Midbrain (tissue), 1 donor: ENCODE data around the gene TBL1X.
"Not testable (repeated sequence)": the region's sequence is repeated elsewhere in the genome, so short reads cannot be mapped to it uniquely, and the experiment has no call there.

Experiments used
- DNase-seq: peaks from one replicate; lab custom pipeline; 2025; lab: John Stamatoyannopoulos, UW

Gene TBL1X

GRCh38 chrX:9536156-9536555, 71.3 kb downstream of the TBL1X start:
- DNase-seq, result not testable (repeated sequence)

- no peak for DNase-seq
These were observed 72.9 kb downstream of the TBL1X start for GRCh38 chrX:9537781-9538180.

GRCh38 chrX:9538544-9539045, 73.7 kb downstream of the TBL1X start:
- no peak for DNase-seq

DNA sequence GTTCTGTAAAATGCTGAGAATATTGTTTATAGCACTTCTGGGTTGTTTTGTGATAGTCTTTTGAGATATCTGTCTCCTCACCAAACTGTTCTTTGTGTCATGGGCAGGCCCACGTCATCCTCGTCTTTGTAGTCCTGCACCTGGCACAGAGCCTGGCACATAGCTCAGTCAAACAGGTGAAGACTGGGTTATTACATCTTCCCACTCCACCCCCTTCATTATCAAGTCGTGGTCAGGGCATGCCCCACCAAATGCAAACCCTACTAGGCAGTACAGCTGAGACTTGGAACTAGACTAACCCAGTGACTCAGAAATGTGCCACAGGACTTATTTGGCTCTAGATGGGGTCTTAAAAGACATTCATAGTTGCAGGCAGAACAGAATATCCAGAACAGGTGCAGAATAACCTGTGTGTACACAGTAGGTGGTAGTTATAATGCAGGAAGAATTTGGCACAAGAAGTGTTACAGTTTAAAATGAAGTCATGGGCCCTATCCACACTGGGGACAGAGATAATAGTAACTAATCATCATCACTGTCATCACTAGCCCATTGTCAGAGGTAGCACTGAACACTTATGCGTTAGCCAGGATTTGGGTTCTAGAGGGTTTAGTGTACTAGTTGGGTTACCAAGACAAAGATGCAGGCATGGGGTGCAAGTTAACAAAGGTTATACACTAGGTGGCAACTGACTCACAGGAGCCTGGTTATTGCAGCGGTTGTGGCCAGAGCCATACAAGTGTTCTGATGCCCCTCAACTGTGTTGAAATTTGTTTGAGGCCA, 74.9 kb downstream of the TBL1X start:
- DNase-seq, result no peak

DNA sequence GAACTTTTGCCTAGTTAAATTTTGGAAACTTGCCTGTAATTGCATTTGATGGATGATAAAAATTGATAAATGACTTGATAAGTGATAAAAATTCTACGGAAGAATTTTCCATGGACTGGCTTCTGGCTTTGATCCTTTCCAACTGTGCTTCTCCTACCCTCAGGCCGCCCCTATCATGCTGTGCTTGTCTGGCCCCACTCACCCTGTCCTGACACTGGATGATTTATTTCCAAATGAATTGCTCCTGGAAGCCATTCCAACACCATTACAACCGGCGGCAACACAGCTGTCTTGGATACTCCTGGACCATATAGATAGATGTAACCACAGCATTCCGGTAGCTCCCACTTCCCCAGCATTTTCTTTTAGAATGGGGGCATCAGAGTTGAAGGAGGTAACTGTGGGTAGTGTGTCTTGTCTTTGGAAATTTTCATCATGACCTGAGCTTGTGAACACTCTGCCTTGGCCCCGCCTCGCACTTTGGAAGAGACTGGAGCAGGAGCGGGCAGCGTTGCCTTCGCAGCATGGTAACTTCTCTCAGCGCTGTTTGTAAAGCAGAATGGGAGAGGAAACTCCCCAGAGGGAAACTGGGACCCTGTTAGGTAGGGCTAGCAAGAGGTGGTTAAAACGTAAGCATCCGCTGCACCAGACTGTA, 77.4 kb downstream of the TBL1X start:
- DNase-seq, result no peak

DNA sequence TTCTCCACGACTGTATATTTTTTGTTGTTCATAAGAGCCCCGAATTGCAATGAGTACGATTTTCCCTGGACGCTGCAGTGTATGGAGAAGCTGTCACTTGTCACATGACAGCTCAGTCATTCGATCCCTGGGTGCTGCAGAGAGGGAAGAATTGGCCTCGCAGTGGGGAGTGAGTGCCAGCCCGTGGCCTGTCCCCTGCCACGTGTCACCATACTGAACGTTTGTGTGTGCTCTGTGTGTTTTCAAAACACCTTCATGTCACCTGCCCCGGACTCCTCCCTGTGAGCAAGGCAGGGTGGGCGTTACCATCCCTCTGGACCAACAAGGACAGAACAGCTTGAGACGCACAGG, 77.9 kb downstream of the TBL1X start:
- DNase-seq, result no peak

DNA sequence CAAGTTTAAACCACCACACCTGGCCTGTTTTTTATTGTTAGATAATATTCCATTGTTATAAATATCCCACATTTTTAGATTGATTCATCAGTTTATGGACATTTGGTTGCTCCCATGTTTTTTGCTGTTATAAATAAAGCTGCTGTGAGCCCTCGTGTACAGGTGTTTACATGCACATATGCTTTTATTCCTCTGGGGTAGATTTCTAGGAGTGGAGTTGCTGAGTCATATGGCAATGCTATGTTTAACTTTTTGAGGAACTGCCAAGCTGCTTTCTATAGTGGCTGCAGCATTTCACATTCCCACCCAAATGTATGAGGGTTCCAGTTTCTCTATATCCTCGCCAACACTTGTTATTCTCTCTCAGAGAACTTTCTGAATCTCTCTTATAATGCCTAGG, 90.5 kb downstream of the TBL1X start:
- no peak for DNase-seq

- no peak for DNase-seq
These were observed 92.2 kb downstream of the TBL1X start for GRCh38 chrX:9557091-9557490.

- no peak for DNase-seq
These were observed 92.7 kb downstream of the TBL1X start for GRCh38 chrX:9557521-9557920.

DNA sequence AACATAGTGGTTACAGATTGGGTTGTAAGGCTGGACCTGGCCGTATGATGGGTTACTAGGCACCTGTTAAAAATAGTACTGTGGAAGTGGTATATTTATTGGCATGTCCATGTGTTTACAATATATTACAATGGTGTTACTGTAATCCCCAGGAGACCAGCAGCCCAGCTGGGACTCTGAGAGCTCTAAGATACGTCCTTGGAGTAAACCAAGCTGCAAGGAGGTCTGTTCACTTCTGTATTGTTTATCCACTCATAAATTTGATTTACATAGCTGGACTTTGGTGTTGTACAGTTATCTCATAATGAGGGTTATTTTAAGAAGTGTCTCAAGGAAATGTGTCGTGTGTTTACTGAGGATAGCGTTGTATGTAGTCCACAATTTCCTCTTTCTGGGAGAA, 93.8 kb downstream of the TBL1X start:
- DNase-seq, result no peak

DNA sequence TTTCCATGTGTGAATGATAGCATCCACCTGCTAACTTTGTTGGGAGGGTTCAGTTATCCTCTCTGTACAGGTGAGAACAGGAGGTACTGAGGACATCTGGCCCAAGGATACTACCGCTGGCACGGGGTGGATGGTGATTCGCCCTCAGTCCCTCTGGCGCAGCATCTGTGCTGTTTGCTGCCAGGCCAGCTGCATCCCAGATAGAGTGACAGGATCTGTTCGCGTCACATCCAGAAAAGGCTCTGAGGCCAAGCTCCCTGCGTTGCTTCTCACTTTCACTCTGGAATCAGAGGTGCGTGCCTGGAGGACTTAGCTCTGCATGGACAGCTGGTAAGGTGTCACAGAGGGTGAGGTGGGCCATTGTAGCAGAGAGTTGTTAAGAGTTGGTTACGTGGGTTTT, 95.4 kb downstream of the TBL1X start:
- peak; percentile 12 for DNase-seq

- no peak for DNase-seq
These were observed 96.3 kb downstream of the TBL1X start for GRCh38 chrX:9561199-9561598.

- DNase-seq, result no peak
These were observed 98.0 kb downstream of the TBL1X start for GRCh38 chrX:9562851-9563250.

GRCh38 chrX:9566150-9566621, 101.3 kb downstream of the TBL1X start:
- DNase-seq, result peak; percentile 39

- DNase-seq, result no peak
These were observed 105.0 kb downstream of the TBL1X start for GRCh38 chrX:9569876-9570301.

GRCh38 chrX:9573282-9574106, 108.6 kb downstream of the TBL1X start:
- DNase-seq, result no peak

DNA sequence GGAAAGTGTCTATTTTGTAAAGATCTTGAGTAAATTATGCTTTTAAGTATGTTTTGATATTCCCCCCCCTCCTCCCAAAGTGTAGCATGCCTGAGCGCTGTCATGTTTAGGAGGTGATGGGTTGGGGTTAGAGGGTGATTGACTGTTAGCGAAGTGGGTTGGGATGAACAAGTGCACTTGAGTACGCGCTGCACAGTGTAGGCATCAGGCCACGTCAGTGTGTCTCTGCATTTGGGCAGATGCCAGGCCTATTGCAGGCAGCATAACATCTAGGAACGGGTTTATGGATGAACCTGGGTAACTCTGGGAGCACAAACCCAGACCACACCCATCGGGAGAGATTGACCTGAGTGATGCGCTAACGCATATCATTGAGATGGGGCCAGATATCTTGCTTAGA, 111.2 kb downstream of the TBL1X start:
- no peak for DNase-seq

DNA sequence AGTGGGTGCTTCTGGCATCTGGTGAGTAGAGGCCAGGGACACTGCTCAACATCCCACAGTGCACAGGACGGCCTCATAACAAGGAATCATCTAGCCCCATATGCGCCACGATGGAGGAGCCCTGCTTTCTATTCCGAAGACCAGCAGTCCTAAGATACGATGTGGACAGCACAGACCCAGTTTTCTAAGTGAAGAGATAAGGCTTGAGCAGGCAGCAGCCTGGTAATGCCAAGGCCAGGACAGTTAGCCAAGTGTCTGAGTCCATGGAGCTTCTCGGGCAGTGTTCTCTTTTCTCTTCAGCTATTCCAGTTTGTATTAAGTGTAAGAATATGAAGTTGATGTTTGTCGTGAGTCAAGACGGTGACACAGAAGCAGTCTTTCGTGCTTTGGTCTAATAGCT, 112.7 kb downstream of the TBL1X start:
- no peak for DNase-seq

DNA sequence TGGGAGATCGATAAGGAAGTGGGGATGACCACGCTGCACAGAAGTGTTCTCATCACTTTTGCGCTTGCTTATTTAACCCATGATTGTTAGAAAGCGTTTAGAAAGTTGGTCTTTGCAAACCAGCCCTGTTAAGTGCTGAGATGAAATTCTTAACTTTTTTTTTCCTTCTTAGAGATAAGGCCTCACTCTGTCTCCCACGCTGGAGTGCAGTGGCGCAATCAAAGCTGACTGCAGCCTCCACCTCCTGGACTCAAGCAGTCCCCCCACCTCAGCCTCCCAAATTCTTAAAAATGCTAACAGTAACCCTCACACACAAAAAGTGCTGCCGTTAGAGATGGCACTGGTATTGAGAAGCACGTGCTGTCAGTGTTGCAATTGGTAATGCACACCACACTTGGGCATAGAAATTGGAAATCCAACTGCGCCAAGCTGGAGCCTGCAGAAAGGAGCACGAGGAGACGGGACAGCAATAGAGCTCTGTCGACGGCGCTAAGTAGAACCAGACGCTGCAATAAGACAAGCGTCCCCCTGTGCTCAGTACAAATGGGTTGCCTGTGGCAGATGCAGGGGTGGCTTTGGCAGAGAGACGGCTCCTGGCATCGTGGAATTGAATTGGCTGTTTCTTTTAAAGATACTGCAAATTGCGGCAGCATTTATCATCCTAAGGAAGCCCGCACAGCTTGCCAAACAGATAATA, 113.4 kb downstream of the TBL1X start:
- peak; percentile 39 for DNase-seq

DNA sequence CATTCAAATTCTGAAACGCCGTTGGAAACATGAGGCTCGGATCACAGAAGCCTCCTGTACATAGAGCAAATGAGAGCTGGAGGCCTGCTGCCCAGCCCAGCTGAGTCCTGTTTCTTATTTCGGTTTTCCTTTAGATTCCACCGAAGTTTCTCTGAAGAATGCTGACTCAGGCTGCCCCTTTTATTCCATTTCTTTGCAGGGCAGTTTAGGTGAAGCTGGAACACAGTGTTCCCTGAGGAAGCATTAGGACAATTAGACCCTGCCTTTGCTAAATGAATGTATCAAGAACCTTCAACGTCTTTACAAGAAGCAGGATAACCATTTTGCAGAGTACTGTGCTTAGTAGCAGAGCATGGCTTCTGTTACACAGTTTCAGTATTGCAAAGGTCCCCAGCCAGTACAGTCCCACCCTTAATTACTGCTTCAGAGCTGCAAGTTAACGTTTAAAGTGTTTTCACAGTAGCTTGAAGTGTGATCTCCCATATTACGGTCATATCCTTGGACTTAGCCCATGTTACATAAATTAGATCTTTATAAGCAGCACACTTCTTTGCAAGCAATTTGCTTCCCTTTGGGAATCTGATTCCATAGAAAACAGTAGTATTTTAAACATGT, 117.0 kb downstream of the TBL1X start:
- no peak for DNase-seq

DNA sequence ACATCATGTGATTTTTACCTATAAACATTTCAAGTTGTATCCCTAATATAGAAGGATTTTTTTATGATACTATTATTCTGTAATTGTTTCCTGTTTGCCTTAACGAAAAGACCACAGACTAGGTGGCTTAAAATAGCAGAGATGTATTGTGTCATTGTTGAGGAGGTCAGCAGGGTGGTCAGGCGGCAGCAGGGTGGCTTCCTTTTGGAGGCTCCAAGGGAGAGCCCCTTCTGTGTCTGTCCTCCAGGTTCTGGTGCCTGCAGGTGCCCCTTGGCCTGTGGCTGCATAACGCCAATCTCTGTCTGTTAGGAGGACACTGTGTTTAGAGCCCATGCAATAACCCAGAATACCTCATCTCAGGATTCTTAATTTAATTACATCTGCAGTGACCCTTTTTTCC, 118.1 kb downstream of the TBL1X start:
- DNase-seq, result no peak
